K562 (cell line): ENCODE data around the gene FAM53A. TPM values are rescaled to one million over a fixed set of nuclear protein-coding genes. Genes with fewer than 3 reads are reported as not detected.

ENCODE experiments used
- ATAC-seq: fragments of 200-7000 bp; cut with Tn5 transposase; 3 replicates; pipeline ENCODE4 v1.9.1; 2020; ENCODE audit warnings: moderate library complexity
- BruUV-seq: library from RNA; stranded (reverse); fragments of 400-500 nt; replicated peaks from 2 replicates; lab custom pipeline; 2021; lab: Mats Ljungman, UMichigan
- CTCF ChIA-PET: fragments of 300-600 bp; formaldehyde crosslinking; extraction: SDS; loops from one replicate; lab custom pipeline; 2021; ENCODE audit warnings: low intra/inter-chr PET ratio; lab: Yijun Ruan, JAX
- POLR2A ChIA-PET: fragments of 300-600, 350-650 bp; sonication (Branson Sonifier 250); formaldehyde crosslinking; extraction: SDS; loops from one replicate; lab custom pipeline; 2021; ENCODE audit warnings: antibody characterized with exemption, inconsistent platforms; lab: Yijun Ruan, JAX
- DNase-seq, 4 experiments: peaks; one replicate each; pipeline versions ENCODE4 v3.0.0 to v3.0.0-alpha.2; 2011 to 2018; ENCODE audit warnings: low spot score in 3 of 4, mixed read lengths in 3 of 4; ENCODE audit errors: extremely low read depth in 1 of 4
- FAIRE-seq: peaks from 2 replicates; lab custom pipeline; 2011; peaks lifted over from hg19 to GRCh38; lab: Jason Lieb, UNC
- H2AFZ ChIP-seq: 2 replicates; pipeline ENCODE4 v1.6.0; 2011; ENCODE audit warnings: low read depth, low read length, control low read depth, inconsistent platforms
- H3K27ac ChIP-seq: fragments of 200-600 bp; 3 replicates; pipeline ENCODE4 v1.8.0; 2011; ENCODE audit warnings: low read depth, mild to moderate bottlenecking, control low read depth, inconsistent platforms, low read length, moderate library complexity, mixed read lengths; ENCODE audit errors: extremely low read depth
- H3K27me3 ChIP-seq, 2 experiments: fragments of 300-600 bp in 1 of 2; 2 replicates in 1 of 2; 3 replicates in 1 of 2; pipeline versions ENCODE4 v1.6.0 to v1.8.0; 2011; ENCODE audit warnings: inconsistent platforms in 2 of 2, low read length in 2 of 2, mild to moderate bottlenecking in 1 of 2, mixed read lengths in 1 of 2, moderate library complexity in 1 of 2; ENCODE audit not compliant: control insufficient read depth in 2 of 2, insufficient read depth in 2 of 2
- H3K36me3 ChIP-seq: fragments of 300-600 bp; 3 replicates; pipeline ENCODE4 v1.8.0; 2011; ENCODE audit warnings: mild to moderate bottlenecking, low read length, inconsistent platforms; ENCODE audit not compliant: control insufficient read depth, insufficient read depth
- H3K4me1 ChIP-seq, 2 experiments: fragments of 200-600 bp in 1 of 2; replicated peaks in 1 of 2; 2 replicates in 1 of 2; 3 replicates in 1 of 2; pipeline versions ENCODE4 v1.5.1 to v1.8.0; 2011; ENCODE audit warnings: inconsistent platforms in 2 of 2, low read length in 2 of 2, mild to moderate bottlenecking in 1 of 2, mixed read lengths in 1 of 2, moderate library complexity in 1 of 2; ENCODE audit not compliant: control insufficient read depth in 2 of 2, insufficient read depth in 2 of 2
- H3K4me2 ChIP-seq: 2 replicates; pipeline ENCODE4 v1.6.1; 2011; ENCODE audit warnings: low read length, control low read depth, inconsistent platforms, mixed read lengths; ENCODE audit not compliant: insufficient read depth
- H3K4me3 ChIP-seq: fragments of 200-600 bp; sonication (generic), shearing (Covaris generic); 2 replicates; pipeline ENCODE4 v1.5.1; 2016; ENCODE audit warnings: control low read depth, inconsistent platforms
- H3K79me2 ChIP-seq: fragments of 200-600 bp; 3 replicates; pipeline ENCODE4 v1.8.0; 2011; ENCODE audit warnings: low read length, inconsistent platforms; ENCODE audit not compliant: control insufficient read depth, insufficient read depth
- H3K9ac ChIP-seq, 2 experiments: 2 replicates each; pipeline versions ENCODE4 v1.6.0 to v1.6.1; 2011; ENCODE audit warnings: low read depth in 2 of 2, low read length in 2 of 2, control low read depth in 1 of 2, inconsistent platforms in 1 of 2, mild to moderate bottlenecking in 1 of 2, mixed read lengths in 1 of 2; ENCODE audit not compliant: insufficient read depth in 1 of 2
- H3K9me1 ChIP-seq: one replicate; pipeline ENCODE4 v1.6.0; 2011; ENCODE audit warnings: inconsistent platforms, mild to moderate bottlenecking, low read length, moderate library complexity; ENCODE audit not compliant: control insufficient read depth, insufficient read depth
- H3K9me3 ChIP-seq: replicated peaks from 2 replicates; pipeline ENCODE4 v1.5.1; 2011; ENCODE audit warnings: low read depth, low read length, inconsistent platforms; ENCODE audit not compliant: control insufficient read depth, insufficient read depth
- H4K20me1 ChIP-seq: replicated peaks from 2 replicates; pipeline ENCODE4 v1.6.1; 2011; ENCODE audit warnings: low read length, inconsistent platforms, mixed read lengths; ENCODE audit not compliant: control insufficient read depth, insufficient read depth
- HINFP ChIP-seq: fragments of 450-650 bp; conservative IDR thresholded peaks from 2 replicates; pipeline ENCODE4 v1.6.1; 2016; ENCODE audit warnings: missing genetic modification characterization, low read depth, mild to moderate bottlenecking, control low read depth, missing compliant biosample characterization
- OTX1 ChIP-seq: fragments of 450-650 bp; formaldehyde crosslinking; IDR thresholded peaks from 2 replicates; pipeline ENCODE4 v1.4.0; 2022; ENCODE audit warnings: mild to moderate bottlenecking
- POLR2AphosphoS2 ChIP-seq: IDR thresholded peaks from 2 replicates; pipeline ENCODE4 v1.6.1; 2012; ENCODE audit warnings: low read length, improper control_type of control experiment
- TAF15 ChIP-seq: fragments of 200-400 bp; formaldehyde crosslinking; IDR thresholded peaks from 2 replicates; pipeline ENCODE4 v1.6.1; 2017; ENCODE audit warnings: mild to moderate bottlenecking, low read depth, low read length, moderate library complexity
- USF1 ChIP-seq: sonication (generic); formaldehyde crosslinking; IDR thresholded peaks from 2 replicates; pipeline ENCODE4 v1.9.0; 2022; ENCODE audit warnings: mild to moderate bottlenecking, missing genetic modification reagents
- ZBTB2 ChIP-seq: fragments of 450-650 bp; IDR thresholded peaks from 2 replicates; pipeline ENCODE4 v1.6.1; 2016; ENCODE audit warnings: antibody characterized with exemption
- ZNF586 ChIP-seq: fragments of 450-650 bp; formaldehyde crosslinking; conservative IDR thresholded peaks from 2 replicates; pipeline ENCODE4 v1.4.0; 2020; ENCODE audit warnings: mild to moderate bottlenecking, moderate library complexity
- WGBS: fragments of 100-300 bp; shearing (Covaris generic); methylation state at CpG from one replicate; pipeline ENCODE4 v1.1.6; 2016; ENCODE audit warnings: low coverage, mixed read lengths; ENCODE audit not compliant: insufficient coverage; ENCODE audit errors: missing lambda C conversion rate; 5-methylcytosine and 5-hydroxymethylcytosine counted together
- in situ Hi-C: fragments of 300-500 bp; cut with MboI; formaldehyde crosslinking; loops from 4 replicates; pipeline ENCODE4 v1.15.0; 2018; ENCODE audit warnings: inconsistent platforms, mixed read lengths
- intact Hi-C: fragments of 100-400 bp; cut with micrococcal nuclease; formaldehyde crosslinking; loops from 2 replicates; pipeline ENCODE4 v1.14.2; 2022
- polyA plus RNA-seq, 8 experiments: library from polyadenylated mRNA; depleted of rRNA in 4 of 8; stranded (reverse) in 5 of 8; unstranded in 3 of 8; fragments of >200 nt; fragmentation: Nextera tagmentation in 2 of 8; fragmentation: Illumina TruSeq in 1 of 8; extraction: Ambion mirVana in 2 of 8; extraction: Trizol in 1 of 8; gene quantifications; 2 replicates each; pipeline versions ENCODE4 v1.2.1 to v1.2.3, GENCODE V29; 2011 to 2014; ENCODE audit warnings: inconsistent platforms in 1 of 8, missing spikeins in 1 of 8
- total RNA-seq, 7 experiments: library from RNA; depleted of rRNA in 6 of 7; stranded (reverse); fragments of >200 nt in 6 of 7; fragmentation: Illumina TruSeq in 2 of 7; extraction: Trizol in 2 of 7; gene quantifications; 2 replicates each; pipeline versions ENCODE4 v1.2.1 to v1.2.3, GENCODE V29; 2011 to 2021; ENCODE audit warnings: low replicate concordance in 1 of 7

Gene FAM53A
- total and polyA plus RNA-seq, 9 of the 15 experiments (the other 6 are each of a cell fraction or from before 2014, with no cell fraction given), result 0.53 to 2.7 (median 1.4) TPM; not detected in 2

GRCh38 chr4:1611501-1611870 lies 72.6 kb downstream of the FAM53A start:
- no peak overlapping the region for H3K9ac ChIP-seq
- FAIRE-seq (no peak), ATAC-seq (no peak), DNase-seq (no peak)
- CTCF ChIA-PET, result no interaction called here
- no peak overlapping the region for H3K4me3 ChIP-seq
- H3K9me1 ChIP-seq, result no peaks in the 10 kb centered on the region
- no TSS peak for BruUV-seq
- H3K4me2 ChIP-seq, result no peak overlapping the region
- no peak for TF ChIP-seq OTX1 (CRISPR knock-in tag)
- no peak for TF ChIP-seq HINFP (tag)
- no peak for TF ChIP-seq ZNF586 (CRISPR knock-in tag)
- no peak for TF ChIP-seq ZBTB2
- no peak for TF ChIP-seq USF1 (CRISPR knock-in tag)
- no peak for TF ChIP-seq TAF15
- TF ChIP-seq POLR2AphosphoS2, result no peak
- H4K20me1 ChIP-seq, result 0 out of 2 replicates have a peak, but pooled peaks cover 4% of the 10 kb centered on the region
- H2AFZ ChIP-seq, result no peak overlapping the region
- no peaks in the 10 kb centered on the region for H3K36me3 ChIP-seq
- peaks cover 0 to 25% of the 10 kb centered on the region in 2 experiments; a peak in 2 of 5 replicates for H3K4me1 ChIP-seq
- peaks cover 33 to 82% of the 10 kb centered on the region in 2 experiments; a peak in 4 of 5 replicates for H3K27me3 ChIP-seq
- no peaks in the 10 kb centered on the region for H3K9me3 ChIP-seq
- POLR2A ChIA-PET, result no interaction called here
- H3K27ac ChIP-seq, result no peak overlapping the region
- in situ Hi-C loops, result no loop called here
- intact Hi-C loops, result no loop called here
- no peaks in the 10 kb centered on the region for H3K79me2 ChIP-seq
- 1% methylated on average over 7 of the region's 9 CpGs for WGBS
